B cell (primary cell): Measurements from ENCODE around the gene MYO1C. TPM values are rescaled to one million over a fixed set of nuclear protein-coding genes. Genes with fewer than 3 reads are reported as not detected.

ENCODE experiments used
- ATAC-seq: fragments of 200-7000 bp; cut with Tn5 transposase; one replicate; pipeline ENCODE4 v1.10.0; 2021; ENCODE audit warnings: low read depth, mild to moderate bottlenecking, moderate number of reproducible peaks, moderate library complexity
- CTCF ChIA-PET: fragments of 350-600 bp; sonication (Branson Sonifier 250); formaldehyde crosslinking; loops from one replicate; lab custom pipeline; 2021; ENCODE audit warnings: antibody characterized with exemption, inconsistent platforms; lab: Charles Lee
- POLR2A ChIA-PET: fragments of 350-600 bp; sonication (Branson Sonifier 250); formaldehyde crosslinking; loops from one replicate; lab custom pipeline; 2021; ENCODE audit warnings: antibody characterized with exemption; lab: Charles Lee
- DNase-seq: peaks from one replicate; pipeline ENCODE4 v3.0.0; 2013
- H2AFZ ChIP-seq: 2 replicates; pipeline ENCODE4 v1.6.1; 2012; ENCODE audit warnings: mild to moderate bottlenecking, low read depth, low read length; ENCODE audit not compliant: insufficient read depth, poor library complexity, severe bottlenecking
- H3K27ac ChIP-seq, 2 donors: 1 replicate in 1 of 2; 2 replicates in 1 of 2; pipeline ENCODE4 v1.5.1; 2012 to 2013; ENCODE audit warnings: low read length in 2 of 2, mild to moderate bottlenecking in 2 of 2, moderate library complexity in 1 of 2
- H3K27me3 ChIP-seq, 4 experiments: fragments of 200-600 bp in 1 of 4; sonication (generic) in 1 of 4; replicated peaks in 1 of 4; 1 replicate in 2 of 4; 2 replicates in 2 of 4; pipeline versions ENCODE4 v1.6.1 to v1.7.0; 2013 to 2016; ENCODE audit warnings: low read length in 3 of 4, mild to moderate bottlenecking in 2 of 4, mixed read lengths in 1 of 4, moderate library complexity in 1 of 4; ENCODE audit not compliant: insufficient read depth in 4 of 4, control insufficient read depth in 3 of 4; ENCODE audit errors: control extremely low read depth in 1 of 4
- H3K36me3 ChIP-seq, 2 experiments: replicated peaks in 1 of 2; 1 replicate in 1 of 2; 2 replicates in 1 of 2; pipeline versions ENCODE4 v1.6.1 to v1.7.1; 2013; ENCODE audit warnings: low read length in 1 of 2; ENCODE audit not compliant: insufficient read depth in 2 of 2, control insufficient read depth in 1 of 2; ENCODE audit errors: control extremely low read depth in 1 of 2, extremely low read depth in 1 of 2
- H3K4me1 ChIP-seq, 2 donors: fragments of 200-600 bp in 1 of 2; sonication (generic) in 1 of 2; 1 replicate in 1 of 2; 2 replicates in 1 of 2; pipeline versions ENCODE4 v1.5.1 to v1.6.1; 2013 to 2017; ENCODE audit warnings: low read length in 2 of 2; ENCODE audit not compliant: control insufficient read depth in 2 of 2, insufficient read depth in 2 of 2
- H3K4me2 ChIP-seq: replicated peaks from 2 replicates; pipeline ENCODE3; 2012; ENCODE audit warnings: mild to moderate bottlenecking, low read depth, low read length; ENCODE audit not compliant: poor library complexity, severe bottlenecking
- H3K4me3 ChIP-seq, 5 experiments: fragments of 200-600 bp in 1 of 5; sonication (generic) in 1 of 5; 1 replicate in 3 of 5; 2 replicates in 2 of 5; pipeline versions ENCODE4 v1.5.1 to v1.7.0; 2011 to 2016; ENCODE audit warnings: low read length in 4 of 5, mild to moderate bottlenecking in 4 of 5, low read depth in 2 of 5, control low read depth in 1 of 5, moderate library complexity in 1 of 5; ENCODE audit not compliant: insufficient read depth in 1 of 5; ENCODE audit errors: control extremely low read depth in 1 of 5, extremely low read depth in 1 of 5
- H3K79me2 ChIP-seq: fragments of 200-600 bp; sonication (generic); one replicate; pipeline ENCODE4 v1.6.0; 2016; ENCODE audit warnings: low read length; ENCODE audit not compliant: control insufficient read depth, insufficient read depth
- H3K9ac ChIP-seq: fragments of 200-600 bp; sonication (generic); 2 replicates; pipeline ENCODE4 v1.6.1; 2017; ENCODE audit warnings: mild to moderate bottlenecking, low read length, moderate library complexity
- H3K9me3 ChIP-seq, 3 donors: one replicate each; pipeline versions ENCODE4 v1.6.1 to v1.7.1; 2013; ENCODE audit warnings: low read length in 2 of 3; ENCODE audit not compliant: control insufficient read depth in 2 of 3, insufficient read depth in 1 of 3; ENCODE audit errors: control extremely low read depth in 1 of 3
- H4K20me1 ChIP-seq: 2 replicates; pipeline ENCODE4 v1.6.0; 2012; ENCODE audit warnings: mild to moderate bottlenecking, low read length; ENCODE audit not compliant: insufficient read depth, control insufficient read depth, poor library complexity, severe bottlenecking
- H3K27ac Mint-ChIP-seq: one replicate; pipeline ENCODE4 v1.8.0; 2021; ENCODE audit warnings: mixed read lengths
- H3K27me3 Mint-ChIP-seq: one replicate; pipeline ENCODE4 v1.8.0; 2021; ENCODE audit warnings: mixed read lengths
- H3K4me1 Mint-ChIP-seq: one replicate; pipeline ENCODE4 v1.8.0; 2021; ENCODE audit warnings: mixed read lengths
- H3K4me3 Mint-ChIP-seq: one replicate; pipeline ENCODE4 v1.8.0; 2021; ENCODE audit warnings: mixed read lengths
- H3K9me3 Mint-ChIP-seq: one replicate; pipeline ENCODE4 v1.8.0; 2022; ENCODE audit warnings: mixed read lengths; ENCODE audit not compliant: insufficient read depth
- CTCF ChIP-seq: fragments of 200-600 bp; IDR thresholded peaks from one replicate; pipeline ENCODE4 v1.8.0; 2022; ENCODE audit warnings: antibody characterized with exemption, mild to moderate bottlenecking
- EZH2 ChIP-seq: IDR thresholded peaks from 2 replicates; pipeline ENCODE4 v1.6.1; 2012; ENCODE audit warnings: borderline replicate concordance, low read depth, mild to moderate bottlenecking, moderate library complexity, low read length; ENCODE audit not compliant: insufficient read depth, poor library complexity, severe bottlenecking
- WGBS: methylation state at CpG from one replicate; pipeline ENCODE4 v1.1.5; 2013; ENCODE audit warnings: missing lambda C conversion rate; ENCODE audit not compliant: insufficient coverage; 5-methylcytosine and 5-hydroxymethylcytosine counted together
- intact Hi-C: fragments of 100-400 bp; cut with micrococcal nuclease; formaldehyde crosslinking; loops from one replicate; pipeline ENCODE4 v1.10.0; 2022
- polyA plus RNA-seq: library from polyadenylated mRNA; depleted of rRNA; stranded (reverse); fragments of >200 nt; gene quantifications from 2 replicates; pipeline ENCODE4 v1.2.3, GENCODE V29; 2012
- total RNA-seq, 2 donors: library from RNA; stranded (reverse); fragments of 120-200 nt in 1 of 2; gene quantifications; 1 replicate in 1 of 2; 2 replicates in 1 of 2; pipeline versions ENCODE4 v1.2.3 to v1.2.4, GENCODE V29; 2013 to 2022

MYO1C gene
- total and polyA plus RNA-seq, 2 donors (not counting 1 experiment from before 2014, with no cell fraction given), result 54.7 to 81.7 TPM

GRCh38 chr17:1490643-1491442 lies 1.6 kb downstream of the MYO1C start:
- Mint-ChIP-seq H3K27ac (peak overlapping the region; percentile 85), H3K27me3 (no peaks in the 10 kb centered on the region), H3K4me1 (peaks cover 45% of the 10 kb centered on the region), H3K9me3 (no peaks in the 10 kb centered on the region), H3K4me3 (peak overlapping the region; percentile 91)
- under 1% methylated on average over 49 of the region's 52 CpGs for WGBS
- Histone ChIP-seq H3K4me3 (peak overlapping the region in 4 of 5 experiments; percentile 60 to 72 (median 68)), H3K27ac (peak overlapping the region; percentile 80 to 87), H3K4me2 (peak overlapping the region; percentile 100), H2AFZ (peak overlapping the region; percentile 74), H3K36me3 (peaks cover 0 to 9% of the 10 kb centered on the region in 2 experiments), H3K9me3 (no peaks in the 10 kb centered on the region), H3K27me3 (peaks cover 0 to 5% (median 0%) of the 10 kb centered on the region in 4 experiments), H3K79me2 (peaks cover 11% of the 10 kb centered on the region), H3K9ac (peak overlapping the region; percentile 83), H3K4me1 (peaks cover 32 to 57% of the 10 kb centered on the region in 2 donors), H4K20me1 (peaks cover 13% of the 10 kb centered on the region)
- TF ChIP-seq CTCF, result no peak
- TF ChIP-seq EZH2, result no peak
- DNase-seq, result peak; percentile 76
- POLR2A ChIA-PET, result interaction anchor here (0.6 to 1.7 kb wide), 4 partner anchors 28 to 91 kb away, joined by 3 to 4 read pairs (median 4); partner anchors contain the start of gene YWHAE
- intact Hi-C loops, result loop anchor here (1.0 to 2.0 kb wide), 2 partner anchors 16 to 25 kb away; partner anchors contain the start of gene INPP5K
- peak; percentile 50 for ATAC-seq
- CTCF ChIA-PET, result interaction anchor here (1.5 to 1.6 kb wide), 2 partner anchors 25 to 126 kb away, joined by 4 to 7 read pairs; partner anchors contain the start of gene INPP5K
